NCI-H2107 (cell line): ENCODE measurements around the gene RNF144A.
"Not testable (repeated sequence)": the region's sequence is repeated elsewhere in the genome, so short reads cannot be mapped to it uniquely, and the experiment has no call there.

ENCODE experiments used
- DNase-seq: peaks from one replicate; lab custom pipeline; 2025; lab: John Stamatoyannopoulos, UW

Gene RNF144A

GRCh38 chr2:6972067-6972710 is 55.0 kb downstream of the RNF144A start:
- DNase-seq = no peak

- DNase-seq = no peak
These were observed 56.8 kb downstream of the RNF144A start for GRCh38 chr2:6973895-6974545.

GRCh38 chr2:6975988-6976387 is 58.8 kb downstream of the RNF144A start:
- DNase-seq = no peak

GRCh38 chr2:6977113-6977741 is 60.0 kb downstream of the RNF144A start:
- no peak for DNase-seq

- DNase-seq = no peak
These were observed 60.6 kb downstream of the RNF144A start for GRCh38 chr2:6977786-6978185.

GRCh38 chr2:6978991-6979390 is 61.8 kb downstream of the RNF144A start:
- DNase-seq = no peak

- DNase-seq = no peak
These were observed 65.2 kb downstream of the RNF144A start for GRCh38 chr2:6982449-6982848.

GRCh38 chr2:6982934-6983589 is 65.8 kb downstream of the RNF144A start:
- DNase-seq = no peak

GRCh38 chr2:6986301-6986911 is 69.2 kb downstream of the RNF144A start:
- no peak for DNase-seq

- no peak for DNase-seq
These were observed 69.7 kb downstream of the RNF144A start for GRCh38 chr2:6986912-6987361.

- no peak for DNase-seq
These were observed 73.7 kb downstream of the RNF144A start for GRCh38 chr2:6990871-6991270.

- no peak for DNase-seq
These were observed 75.6 kb downstream of the RNF144A start for GRCh38 chr2:6992794-6993228.

- no peak for DNase-seq
These were observed 76.0 kb downstream of the RNF144A start for GRCh38 chr2:6993229-6993640.

- DNase-seq = no peak
These were observed 76.7 kb downstream of the RNF144A start for GRCh38 chr2:6993936-6994335.

- no peak for DNase-seq
These were observed 77.4 kb downstream of the RNF144A start for GRCh38 chr2:6994536-6995128.

GRCh38 chr2:6995391-6996097 is 78.3 kb downstream of the RNF144A start:
- no peak for DNase-seq

- DNase-seq = no peak
These were observed 82.1 kb downstream of the RNF144A start for GRCh38 chr2:6999211-6999877.

- DNase-seq = not testable (repeated sequence)
These were observed 84.2 kb downstream of the RNF144A start for GRCh38 chr2:7001395-7001794.

GRCh38 chr2:7003895-7004294 is 86.7 kb downstream of the RNF144A start:
- no peak for DNase-seq

- no peak for DNase-seq
These were observed 87.4 kb downstream of the RNF144A start for GRCh38 chr2:7004636-7005035.

GRCh38 chr2:7007488-7007845 is 90.3 kb downstream of the RNF144A start:
- no peak for DNase-seq
